ENCODE measurements around the gene SURF6. TPM values are rescaled to one million over a fixed set of nuclear protein-coding genes. Genes with fewer than 3 reads are reported as not detected.

The SURF6 gene
- total and polyA plus RNA-seq, 8 donors: 10.9 to 31.4 (median 25.7) TPM

DNA sequence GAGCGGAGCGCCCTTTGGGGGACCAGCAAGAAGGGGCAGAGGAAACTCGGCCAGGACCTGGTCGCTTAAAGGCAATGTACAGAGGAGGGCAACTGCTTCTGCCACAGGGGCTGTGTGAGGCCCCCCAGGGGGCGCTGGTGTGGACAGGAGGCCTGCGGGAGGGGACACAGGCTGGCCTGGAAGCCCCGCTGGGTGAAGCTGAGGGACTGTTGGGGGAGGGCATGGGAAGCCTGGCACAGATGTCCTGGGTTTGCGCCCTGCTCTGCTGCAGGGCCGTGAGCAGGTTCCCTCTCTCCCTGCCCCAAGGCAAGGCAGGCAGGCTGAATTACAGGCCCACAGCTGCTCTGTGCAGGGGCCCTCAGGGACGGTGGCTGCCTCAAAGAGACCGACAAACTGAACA, 6.6 kb upstream of the SURF6 start:
- H3K9me3 ChIP-seq: no peaks in the 10 kb centered on the region
- ATAC-seq: no peak
- no peak overlapping the region for H3K4me3 ChIP-seq
- H3K27ac ChIP-seq: peak overlapping the region in 1 of 2 donors; percentile 85
- H3K4me1 ChIP-seq: peaks cover 0 to 59% of the 10 kb centered on the region in 2 donors
- DNase-seq: peak in 1 of 4 donors; percentile 72
- peaks cover 0 to 72% of the 10 kb centered on the region in 2 donors for H3K36me3 ChIP-seq
- H3K27me3 ChIP-seq: no peaks in the 10 kb centered on the region
- intact Hi-C loops (cut with DNase I): no loop called here
- TF ChIP-seq, protein P1, sequence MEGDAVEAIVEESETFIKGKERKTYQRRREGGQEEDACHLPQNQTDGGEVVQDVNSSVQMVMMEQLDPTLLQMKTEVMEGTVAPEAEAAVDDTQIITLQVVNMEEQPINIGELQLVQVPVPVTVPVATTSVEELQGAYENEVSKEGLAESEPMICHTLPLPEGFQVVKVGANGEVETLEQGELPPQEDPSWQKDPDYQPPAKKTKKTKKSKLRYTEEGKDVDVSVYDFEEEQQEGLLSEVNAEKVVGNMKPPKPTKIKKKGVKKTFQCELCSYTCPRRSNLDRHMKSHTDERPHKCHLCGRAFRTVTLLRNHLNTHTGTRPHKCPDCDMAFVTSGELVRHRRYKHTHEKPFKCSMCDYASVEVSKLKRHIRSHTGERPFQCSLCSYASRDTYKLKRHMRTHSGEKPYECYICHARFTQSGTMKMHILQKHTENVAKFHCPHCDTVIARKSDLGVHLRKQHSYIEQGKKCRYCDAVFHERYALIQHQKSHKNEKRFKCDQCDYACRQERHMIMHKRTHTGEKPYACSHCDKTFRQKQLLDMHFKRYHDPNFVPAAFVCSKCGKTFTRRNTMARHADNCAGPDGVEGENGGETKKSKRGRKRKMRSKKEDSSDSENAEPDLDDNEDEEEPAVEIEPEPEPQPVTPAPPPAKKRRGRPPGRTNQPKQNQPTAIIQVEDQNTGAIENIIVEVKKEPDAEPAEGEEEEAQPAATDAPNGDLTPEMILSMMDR (IDR thresholded peaks at IDR 0.05): no peak

DNA sequence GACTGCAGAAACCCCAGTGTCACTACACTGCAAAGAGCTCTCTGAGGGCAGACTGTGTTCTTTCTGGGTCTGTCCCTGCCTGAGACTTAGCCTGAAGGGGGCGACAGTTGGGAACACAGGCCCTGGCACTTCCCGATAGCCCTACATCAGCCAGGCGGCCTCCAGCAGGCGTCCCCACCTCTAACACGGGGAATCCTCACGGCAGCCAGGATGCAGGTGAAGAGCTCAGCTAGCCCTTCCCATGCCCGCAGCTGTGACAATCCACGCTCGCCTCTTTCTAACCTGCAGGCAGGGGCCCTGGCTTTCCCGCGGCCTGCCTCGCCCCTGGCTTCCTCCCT, 6.0 kb upstream of the SURF6 start:
- ATAC-seq (no peak), DNase-seq (peak in 1 of 4 donors; percentile 56)
- H3K27ac ChIP-seq: peak overlapping the region in 1 of 2 donors; percentile 85
- peaks cover 0 to 61% of the 10 kb centered on the region in 2 donors for H3K4me1 ChIP-seq
- intact Hi-C loops (cut with DNase I): no loop called here
- no peaks in the 10 kb centered on the region for H3K27me3 ChIP-seq
- peak overlapping the region in 1 of 2 donors; percentile 20 for H3K4me3 ChIP-seq
- TF ChIP-seq, protein P1 (IDR thresholded peaks at IDR 0.05): no peak
- peaks cover 0 to 72% of the 10 kb centered on the region in 2 donors for H3K36me3 ChIP-seq
- H3K9me3 ChIP-seq: no peaks in the 10 kb centered on the region

DNA sequence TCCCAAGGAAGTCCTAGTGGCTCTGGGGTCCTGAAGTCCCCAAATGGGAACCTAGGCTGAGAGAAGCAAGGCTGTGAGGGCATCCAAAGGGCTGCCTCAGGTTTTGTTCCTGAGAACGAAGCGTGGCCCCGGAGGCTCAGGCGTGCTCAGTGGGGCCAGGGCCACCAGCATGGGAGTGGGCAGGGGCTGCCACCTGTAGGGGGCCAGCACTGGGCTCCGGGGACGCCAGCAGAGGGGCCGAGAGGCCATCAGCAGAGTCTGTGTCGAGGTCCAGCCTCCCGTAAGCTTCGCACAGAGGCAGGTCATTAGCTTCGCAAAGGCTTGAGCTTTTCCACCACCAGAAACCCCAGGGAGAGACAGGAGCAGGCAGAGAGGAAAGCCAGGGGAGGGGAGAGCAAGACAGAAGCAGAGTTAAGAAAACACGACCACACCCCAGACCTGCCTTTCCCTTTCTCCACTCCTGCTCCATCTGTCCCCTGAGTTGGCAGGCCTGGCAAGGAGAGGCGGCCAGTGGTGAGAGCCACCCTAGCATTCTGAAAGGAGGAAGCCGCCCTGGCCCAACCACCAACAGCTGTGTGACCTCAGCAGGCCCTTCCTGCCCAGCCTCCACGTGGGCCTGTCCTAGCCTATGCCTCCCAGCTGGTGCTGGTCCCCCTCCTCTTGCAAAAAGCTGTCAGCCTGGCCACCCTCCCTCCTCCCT, 5.5 kb upstream of the SURF6 start:
- TF ChIP-seq, protein P1 (IDR thresholded peaks at IDR 0.05): no peak
- intact Hi-C loops (cut with DNase I): no loop called here
- peaks cover 3 to 61% of the 10 kb centered on the region in 2 donors for H3K4me1 ChIP-seq
- ATAC-seq (peak; percentile 73), DNase-seq (peak in 3 of 4 donors; percentile 13 to 91 (median 80))
- H3K4me3 ChIP-seq: peak overlapping the region in 1 of 2 donors; percentile 20
- H3K27me3 ChIP-seq: no peaks in the 10 kb centered on the region
- no peaks in the 10 kb centered on the region for H3K9me3 ChIP-seq
- H3K36me3 ChIP-seq: peaks cover 0 to 72% of the 10 kb centered on the region in 2 donors
- peak overlapping the region in 1 of 2 donors; percentile 85 for H3K27ac ChIP-seq

DNA sequence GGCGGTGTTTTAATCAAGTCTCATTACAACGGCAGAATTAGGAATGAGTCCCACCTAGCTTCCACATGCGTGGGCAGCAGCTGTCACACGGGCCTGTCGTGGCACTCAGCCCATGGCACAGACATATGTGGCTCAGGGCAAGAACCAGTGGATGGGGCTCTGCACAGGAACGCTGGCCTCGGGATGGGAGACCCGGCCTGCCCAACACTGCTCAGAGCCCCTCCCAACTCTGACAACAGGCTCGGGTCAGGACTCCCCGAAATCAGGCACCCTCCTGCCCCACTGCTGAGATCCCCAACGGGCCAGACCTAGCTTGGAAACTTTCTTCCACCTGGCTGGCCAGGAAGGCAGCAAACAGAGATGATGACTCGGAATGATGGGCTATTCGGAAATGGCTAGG, 4.9 kb upstream of the SURF6 start:
- TF ChIP-seq, protein P1 (IDR thresholded peaks at IDR 0.05): no peak
- Histone ChIP-seq H3K27ac (peak overlapping the region in 1 of 2 donors; percentile 85), H3K27me3 (no peaks in the 10 kb centered on the region), H3K4me3 (peak overlapping the region in 1 of 2 donors; percentile 20), H3K9me3 (no peaks in the 10 kb centered on the region), H3K36me3 (peaks cover 0 to 71% of the 10 kb centered on the region in 2 donors), H3K4me1 (peaks cover 5 to 58% of the 10 kb centered on the region in 2 donors)
- intact Hi-C loops (cut with DNase I): no loop called here
- ATAC-seq: no peak
- peak in 1 of 4 donors; percentile 60 for DNase-seq

DNA sequence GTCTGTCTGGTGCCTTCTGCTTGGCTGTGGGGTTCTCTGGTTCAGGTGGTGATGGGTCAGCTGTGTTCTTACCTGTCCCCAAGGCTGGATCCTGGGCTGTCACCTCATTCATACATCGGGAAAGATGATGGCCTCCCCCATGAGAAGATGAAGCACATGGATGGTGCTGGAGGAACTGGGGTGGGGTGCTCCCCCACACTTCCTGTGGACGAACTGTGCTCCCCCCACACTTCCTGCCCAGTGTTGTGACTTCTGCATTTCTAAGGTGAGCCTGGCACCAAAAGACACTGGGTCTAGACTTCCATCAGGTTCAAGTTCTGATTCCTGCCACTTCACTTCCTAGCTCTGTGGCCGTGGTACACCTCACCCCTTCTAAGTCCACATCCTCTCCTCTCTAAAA, 4.3 kb upstream of the SURF6 start:
- H3K9me3 ChIP-seq: no peaks in the 10 kb centered on the region
- no peak for ATAC-seq
- peak overlapping the region; percentile 10 to 85 for H3K27ac ChIP-seq

More for the DNA sequence above, 4.3 kb upstream of the SURF6 start:
- intact Hi-C loops (cut with DNase I): no loop called here
- H3K4me1 ChIP-seq: peaks cover 6 to 56% of the 10 kb centered on the region in 2 donors
- no peaks in the 10 kb centered on the region for H3K27me3 ChIP-seq
- DNase-seq: peak in 1 of 4 donors; percentile 33
- H3K4me3 ChIP-seq: peak overlapping the region in 1 of 2 donors; percentile 20
- H3K36me3 ChIP-seq: peaks cover 0 to 64% of the 10 kb centered on the region in 2 donors
- TF ChIP-seq, protein P1 (IDR thresholded peaks at IDR 0.05): no peak
